Lower leg skin (tissue), 4 donors: ENCODE measurements around the gene MAD1L1. TPM values are rescaled to one million over a fixed set of nuclear protein-coding genes. Genes with fewer than 3 reads are reported as not detected.
A peak's percentile ranks its signal among the peaks of the same experiment; 100 is the strongest.

Experiments
- DNase-seq, 2 donors: peaks; one replicate each; pipeline ENCODE4 v3.0.0-alpha.2; 2019; ENCODE audit warnings: low spot score in 2 of 2
- H3K4me3 ChIP-seq: fragments of 200-600 bp; sonication (generic); 2 replicates; pipeline ENCODE4 v1.5.1; 2017; ENCODE audit warnings: mild to moderate bottlenecking, low read depth; ENCODE audit not compliant: poor library complexity, severe bottlenecking
- CTCF ChIP-seq, 3 donors: fragments of 450-650 bp; IDR thresholded peaks; one replicate each; pipeline ENCODE4 v1.5.1; 2016; ENCODE audit warnings: antibody characterized with exemption in 3 of 3, mild to moderate bottlenecking in 3 of 3, moderate library complexity in 2 of 3
- POLR2A ChIP-seq, 2 donors: fragments of 450-650 bp; IDR thresholded peaks; one replicate each; pipeline ENCODE4 v1.6.1; 2016 to 2017; ENCODE audit warnings: antibody characterized with exemption in 2 of 2, mild to moderate bottlenecking in 1 of 2, moderate library complexity in 1 of 2
- WGBS, 2 donors: methylation state at CpG; one replicate each; pipeline ENCODE4 v1.1.5; 2018; 5-methylcytosine and 5-hydroxymethylcytosine counted together
- intact Hi-C: fragments of 100-400 bp; cut with DNase I; formaldehyde crosslinking; loops from one replicate; pipeline ENCODE4 v1.15.0; 2023; ENCODE audit warnings: low total_unique reads
- total RNA-seq, 4 donors: library from RNA; depleted of rRNA; stranded (reverse); fragments of >200 nt; gene quantifications; one replicate each; pipeline ENCODE4 v1.1.0, GENCODE V29; 2016

MAD1L1 gene
- total RNA-seq, 4 donors from 2014 or later, result 37.7 to 77.8 (median 59.4) TPM

DNA sequence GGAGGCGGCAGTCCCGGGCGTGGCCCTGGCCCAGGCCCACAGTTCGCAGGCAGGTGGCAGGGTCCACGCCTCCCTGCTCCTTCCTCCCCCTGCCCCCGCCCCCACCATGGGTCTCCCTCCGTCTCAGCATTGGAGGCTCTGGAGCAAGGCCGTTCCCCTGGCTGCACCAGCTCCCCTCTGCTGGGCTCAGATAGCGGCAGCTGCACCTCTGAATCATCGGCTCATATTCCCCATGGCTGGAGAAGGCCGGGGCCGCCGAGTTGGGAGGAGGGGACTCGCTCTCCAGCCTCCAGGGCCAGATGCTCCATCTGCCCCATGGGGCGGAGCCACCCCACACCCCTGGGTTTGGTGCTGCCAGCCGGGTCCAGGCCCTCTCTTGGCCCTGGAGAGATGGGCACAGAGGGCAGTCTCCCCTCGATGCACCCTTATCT lies 417.7 kb downstream of the MAD1L1 start:
- peak; percentile 6 to 77 for DNase-seq
- TF ChIP-seq CTCF (IDR thresholded peaks at IDR 0.05) (no peak), POLR2A (IDR thresholded peaks at IDR 0.05) (no peak)
- no peak overlapping the region for H3K4me3 ChIP-seq
- intact Hi-C loops, result no loop called here
- 81% methylated on average over 7 to 17 of the region's 17 CpGs for WGBS, 2 donors

DNA sequence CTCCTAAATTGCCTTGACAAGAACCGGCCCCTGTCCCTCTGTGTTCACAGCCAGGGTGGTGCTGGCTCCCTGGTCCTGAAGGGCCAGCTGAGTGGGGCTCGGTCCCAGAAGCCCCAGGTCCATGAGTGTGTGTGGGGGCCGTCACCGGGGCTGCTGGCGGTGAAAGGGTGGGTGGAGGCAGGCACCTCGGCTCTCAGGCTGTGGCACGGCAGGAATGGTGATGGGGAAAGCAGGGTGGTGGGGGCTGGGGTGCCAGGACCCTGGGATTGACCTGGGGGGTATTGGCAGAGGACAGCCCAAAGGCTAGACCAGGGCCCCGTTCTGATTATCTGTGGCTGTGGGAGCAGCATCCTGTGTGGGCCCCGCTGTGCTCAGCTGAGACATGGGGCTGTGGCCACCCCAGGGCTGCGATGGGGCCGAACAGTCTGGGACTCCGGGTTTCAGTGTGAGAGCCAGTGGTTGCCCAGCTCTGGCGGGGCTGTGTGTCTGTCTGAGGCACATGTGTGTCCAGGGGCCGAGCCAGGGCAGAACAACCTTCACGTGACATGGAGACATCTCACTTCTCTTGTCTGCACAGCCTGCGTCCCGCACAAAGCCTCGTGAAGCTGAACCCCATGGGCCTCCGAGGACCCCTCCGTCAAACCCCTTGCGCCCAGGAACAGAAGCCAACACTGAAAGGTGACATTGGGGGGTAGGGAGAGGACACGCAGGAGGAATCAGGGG lies 418.5 kb downstream of the MAD1L1 start:
- intact Hi-C loops, result no loop called here
- TF ChIP-seq POLR2A (IDR thresholded peaks at IDR 0.05), result no peak
- no peak for TF ChIP-seq CTCF (IDR thresholded peaks at IDR 0.05)
- peak; percentile 7 to 77 for DNase-seq
- H3K4me3 ChIP-seq, result no peak overlapping the region
- WGBS, 2 donors, result 87 to 94% methylated on average over 16 to 22 of the region's 22 CpGs

DNA sequence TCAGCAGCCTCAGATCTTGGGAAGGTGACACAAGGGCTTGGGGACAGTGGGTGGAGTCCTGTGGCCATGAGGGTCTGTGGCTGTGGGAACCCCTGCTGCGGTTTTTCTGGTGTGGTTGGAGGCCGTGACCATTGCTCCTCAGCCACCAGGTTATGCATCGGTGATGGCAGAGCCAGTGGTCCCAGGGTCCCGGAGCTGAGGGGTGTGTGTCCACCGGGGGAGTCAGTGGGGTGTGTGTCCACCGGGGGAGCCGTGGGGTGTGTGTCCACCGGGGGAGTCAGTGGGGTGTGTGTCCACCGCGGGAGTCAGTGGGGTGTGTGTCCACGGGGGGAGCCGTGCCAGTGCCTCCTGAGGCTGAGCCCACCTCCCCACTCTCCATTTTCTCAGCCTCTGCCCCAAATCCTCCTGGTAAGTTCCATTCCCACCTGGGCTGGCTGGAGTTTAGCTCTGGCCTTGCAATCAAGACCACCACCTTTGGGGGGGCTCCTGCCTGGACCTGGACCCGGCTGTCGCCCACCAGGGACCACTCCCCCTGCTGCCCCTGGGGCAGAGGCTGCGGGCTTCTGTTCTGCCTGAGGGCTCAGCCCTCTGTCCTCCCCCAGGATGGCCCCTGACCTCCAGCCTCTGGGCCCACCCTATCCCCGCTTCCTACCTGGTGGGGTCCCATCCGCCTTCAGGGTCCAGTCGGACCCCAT lies 419.2 kb downstream of the MAD1L1 start:
- WGBS, 2 donors, result 94 to 96% methylated on average over 13 to 18 of the region's 18 CpGs
- no peak overlapping the region for H3K4me3 ChIP-seq
- peak; percentile 10 to 78 for DNase-seq
- intact Hi-C loops, result no loop called here
- TF ChIP-seq POLR2A (IDR thresholded peaks at IDR 0.05), result no peak
- TF ChIP-seq CTCF (IDR thresholded peaks at IDR 0.05), result no peak

DNA sequence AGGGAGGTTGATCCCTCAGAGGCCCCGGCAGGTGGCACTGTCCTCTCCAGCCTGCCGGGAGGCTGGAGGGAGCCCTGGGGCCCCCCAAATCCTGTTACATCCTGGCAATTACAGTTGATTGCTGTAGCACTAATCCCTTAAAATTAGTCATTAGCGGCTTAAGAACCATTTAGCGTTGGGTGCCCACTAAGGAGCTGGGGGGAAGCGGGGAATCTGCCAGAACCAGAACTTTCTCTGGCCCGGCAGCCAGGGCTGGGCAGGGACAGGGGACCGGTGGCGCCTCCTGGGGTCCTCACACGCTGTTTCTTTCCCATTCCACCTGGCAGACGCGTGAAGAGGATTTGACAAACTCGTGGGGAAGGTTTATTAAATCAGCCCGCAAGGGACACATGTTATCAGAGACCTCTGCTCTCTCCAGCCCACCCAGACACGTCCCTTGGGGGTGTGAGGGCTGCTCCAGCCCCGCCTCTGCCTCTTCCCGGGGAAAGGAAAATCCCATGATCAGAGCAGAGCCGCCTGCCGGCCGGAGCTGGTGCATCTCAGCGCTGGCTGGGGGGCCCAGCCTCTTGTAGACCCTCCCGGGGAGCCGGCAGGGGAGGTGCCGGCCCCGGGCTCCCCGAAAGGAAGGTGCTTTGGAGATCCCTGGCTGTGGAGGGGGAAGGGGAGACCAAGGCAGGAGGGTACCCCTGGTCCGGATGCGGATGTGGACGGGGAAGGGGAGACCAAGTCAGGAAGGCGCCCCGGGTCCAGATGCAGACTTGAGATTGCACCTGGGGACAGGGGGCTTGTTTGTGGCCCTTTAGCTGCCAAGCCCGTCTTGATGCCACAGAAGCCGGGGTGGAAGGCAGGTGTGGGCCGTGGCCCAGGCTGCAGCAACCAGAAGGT lies 420.0 kb downstream of the MAD1L1 start:
- TF ChIP-seq CTCF (IDR thresholded peaks at IDR 0.05), result no peak
- no peak for TF ChIP-seq POLR2A (IDR thresholded peaks at IDR 0.05)
- DNase-seq, result peak in 1 of 2 donors; percentile 83
- intact Hi-C loops, result no loop called here
- WGBS, 2 donors, result 53 to 55% methylated on average over 29 to 33 of the region's 33 CpGs
- no peak overlapping the region for H3K4me3 ChIP-seq

DNA sequence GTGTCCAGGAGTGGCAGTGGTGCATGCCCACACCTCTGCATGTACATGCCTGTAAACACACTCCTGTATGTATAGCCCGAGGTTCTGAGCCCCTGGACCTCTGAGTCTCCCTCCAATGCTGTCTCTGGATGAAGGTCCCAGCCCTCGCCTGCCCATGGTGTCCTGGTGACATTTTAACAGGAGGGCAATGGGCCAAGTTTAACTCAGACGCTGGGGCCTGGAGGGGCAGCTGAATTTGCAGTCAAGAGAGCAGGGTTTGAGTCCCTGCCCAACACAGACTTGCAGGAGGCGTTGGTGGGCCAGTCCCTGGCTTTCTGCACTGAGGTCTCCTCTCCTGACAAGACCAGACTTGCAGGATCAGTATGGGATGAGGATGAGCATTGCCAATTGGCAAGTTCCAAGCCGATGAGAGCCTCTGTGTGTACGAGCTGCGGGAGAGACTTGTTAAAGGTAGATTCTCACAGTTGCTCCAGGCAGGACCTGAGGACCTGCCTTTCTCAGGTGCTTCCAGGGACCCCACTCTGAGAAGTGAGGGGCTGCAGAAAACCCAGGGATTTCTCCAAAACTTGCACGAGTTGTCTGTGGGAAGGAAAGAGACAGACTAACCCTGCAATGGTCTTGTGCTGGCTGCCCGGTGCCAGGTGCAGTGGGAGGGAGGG lies 420.8 kb downstream of the MAD1L1 start:
- TF ChIP-seq POLR2A (IDR thresholded peaks at IDR 0.05), result no peak
- no peak for TF ChIP-seq CTCF (IDR thresholded peaks at IDR 0.05)
- intact Hi-C loops, result no loop called here
- 37 to 40% methylated on average over 8 to 9 of the region's 9 CpGs for WGBS, 2 donors
- no peak overlapping the region for H3K4me3 ChIP-seq
- peak in 1 of 2 donors; percentile 81 for DNase-seq
